Panc1 (cell line): Measurements from ENCODE around the gene LCOR. TPM values are rescaled to one million over a fixed set of nuclear protein-coding genes. Genes with fewer than 3 reads are reported as not detected.

ENCODE experiments used
- ATAC-seq: fragments of 200-7000 bp; cut with Tn5 transposase; 2 replicates; pipeline ENCODE4 v1.9.1; 2020; ENCODE audit warnings: mild to moderate bottlenecking, moderate library complexity
- BruUV-seq: library from RNA; stranded (reverse); fragments of 400-500 nt; replicated peaks from 2 replicates; lab custom pipeline; 2021; lab: Mats Ljungman, UMichigan
- CTCF ChIA-PET: fragments of 300-600 bp; sonication (Branson Sonifier 250); formaldehyde crosslinking; loops from one replicate; lab custom pipeline; 2022; ENCODE audit warnings: antibody characterized with exemption; lab: Charles Lee
- POLR2A ChIA-PET: fragments of 300-600 bp; sonication (Branson Sonifier 250); formaldehyde crosslinking; loops from one replicate; lab custom pipeline; 2022; ENCODE audit warnings: antibody characterized with exemption; lab: Charles Lee
- DNase-seq: peaks from one replicate; pipeline ENCODE4 v3.0.0-alpha.2; 2010; ENCODE audit warnings: low read depth, low spot score
- H3K27ac ChIP-seq: 2 replicates; pipeline ENCODE4 v1.5.1; 2011; ENCODE audit warnings: mild to moderate bottlenecking, low read length, inconsistent platforms
- H3K27me3 ChIP-seq: fragments of 200-500 bp; sonication (Bioruptor generic); 2 replicates; pipeline ENCODE4 v1.6.0; 2014; ENCODE audit warnings: low read length, inconsistent platforms; ENCODE audit not compliant: control insufficient read depth, insufficient read depth
- H3K36me3 ChIP-seq: fragments of 200-500 bp; sonication (Bioruptor generic); 2 replicates; pipeline ENCODE4 v1.5.1; 2014; ENCODE audit warnings: inconsistent platforms, mild to moderate bottlenecking, low read length, moderate library complexity; ENCODE audit not compliant: control insufficient read depth, insufficient read depth
- H3K4me1 ChIP-seq: 2 replicates; pipeline ENCODE4 v1.5.1; 2011; ENCODE audit warnings: inconsistent platforms, mild to moderate bottlenecking, low read length, moderate library complexity; ENCODE audit not compliant: control insufficient read depth, insufficient read depth
- H3K4me3 ChIP-seq, 2 experiments: 2 replicates each; pipeline ENCODE4 v1.5.1; 2011 to 2012; ENCODE audit warnings: low read depth in 2 of 2, low read length in 2 of 2, mild to moderate bottlenecking in 2 of 2, inconsistent platforms in 1 of 2, moderate library complexity in 1 of 2
- H3K9me3 ChIP-seq: fragments of 200-500 bp; sonication (Bioruptor generic); 2 replicates; pipeline ENCODE4 v1.5.1; 2014; ENCODE audit warnings: low read depth, mild to moderate bottlenecking, inconsistent platforms, low read length, moderate library complexity; ENCODE audit not compliant: control insufficient read depth, insufficient read depth
- SIN3A ChIP-seq: IDR thresholded peaks from 2 replicates; pipeline ENCODE4 v1.6.1; 2012; ENCODE audit warnings: low read depth, mild to moderate bottlenecking, low read length, moderate library complexity, borderline replicate concordance; ENCODE audit not compliant: insufficient read depth
- TCF7L2 ChIP-seq: IDR thresholded peaks from 2 replicates; pipeline ENCODE4 v1.6.1; 2011; ENCODE audit warnings: mild to moderate bottlenecking, low read depth, low read length, inconsistent platforms
- in situ Hi-C: cut with HindIII; loops from 2 replicates; pipeline ENCODE4 v1.10.0; 2016; ENCODE audit warnings: low sequenced_read_pairs, low pct_unique_long_range_greater_than_20kb
- intact Hi-C: fragments of 100-400 bp; cut with micrococcal nuclease; formaldehyde crosslinking; loops from one replicate; pipeline ENCODE4 v1.10.0; 2022; ENCODE audit not compliant: unreplicated experiment
- total RNA-seq: library from RNA; stranded (reverse); gene quantifications from one replicate; pipeline ENCODE4 v1.2.1, GENCODE V29; 2021; ENCODE audit not compliant: unreplicated experiment
- TF ChIP-seq, protein P1 (sequence below): fragments of 450-650 bp; IDR thresholded peaks from 2 replicates; pipeline ENCODE4 v1.5.1; 2017; ENCODE audit warnings: mild to moderate bottlenecking
- TF ChIP-seq, protein P2 (sequence below), 2 experiments: IDR thresholded peaks; 2 replicates each; pipeline ENCODE4 v1.6.1; 2011 to 2012; ENCODE audit warnings: low read depth in 2 of 2, control low read depth in 1 of 2, low read length in 1 of 2, mild to moderate bottlenecking in 1 of 2, moderate library complexity in 1 of 2; ENCODE audit not compliant: insufficient read depth in 1 of 2

LCOR gene
- total RNA-seq, 1 experiment from 2014 or later, result 58.0 TPM

DNA sequence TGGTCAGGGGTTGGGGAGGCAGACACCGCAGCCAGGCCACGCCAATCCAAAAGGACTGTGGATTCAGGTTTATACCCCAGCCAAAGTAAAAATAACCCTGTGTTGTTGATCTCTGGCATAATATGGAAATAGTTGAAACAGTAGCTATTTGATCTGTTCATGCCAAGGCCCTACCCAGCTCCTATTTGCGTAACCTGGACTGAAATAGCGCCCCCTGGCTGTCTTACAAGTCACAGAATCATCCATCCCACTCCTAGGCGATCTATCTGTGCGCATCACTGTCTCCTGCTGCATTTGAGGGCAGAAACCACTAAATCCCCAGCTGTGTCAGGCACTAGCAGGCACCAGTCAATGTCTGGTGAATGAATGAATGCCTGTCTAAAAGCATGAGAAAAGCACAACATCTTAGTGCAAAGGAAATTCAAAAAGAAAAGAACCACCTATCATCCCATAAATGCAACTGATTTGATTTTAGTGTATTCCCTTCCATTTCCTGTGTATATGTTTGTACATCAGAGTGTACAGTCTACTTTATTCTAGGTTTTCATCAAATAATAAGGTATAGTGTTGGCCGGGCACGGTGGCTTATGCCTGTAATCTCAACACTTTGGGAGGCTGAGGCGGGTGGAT lies 193.6 kb downstream of the LCOR start:
- no TSS peak for BruUV-seq
- Histone ChIP-seq H3K9me3 (no peaks in the 10 kb centered on the region), H3K27me3 (no peaks in the 10 kb centered on the region; the same call in 1 of the 2 replicates), H3K27ac (0 out of 2 replicates have a peak overlapping the region, but pooled peaks have one; percentile 73), H3K4me3 (no peak overlapping the region), H3K36me3 (no peaks in the 10 kb centered on the region), H3K4me1 (peaks cover 26% of the 10 kb centered on the region)
- ChIA-PET POLR2A (no interaction called here), CTCF (interaction anchor here (0.5 to 1.4 kb wide), 5 partner anchors 12 to 651 kb away, joined by 3 to 11 read pairs (median 4); no protein-coding TSS in a partner anchor)
- intact Hi-C loops, result no loop called here
- in situ Hi-C loops, result no loop called here
- TF ChIP-seq, protein P1, sequence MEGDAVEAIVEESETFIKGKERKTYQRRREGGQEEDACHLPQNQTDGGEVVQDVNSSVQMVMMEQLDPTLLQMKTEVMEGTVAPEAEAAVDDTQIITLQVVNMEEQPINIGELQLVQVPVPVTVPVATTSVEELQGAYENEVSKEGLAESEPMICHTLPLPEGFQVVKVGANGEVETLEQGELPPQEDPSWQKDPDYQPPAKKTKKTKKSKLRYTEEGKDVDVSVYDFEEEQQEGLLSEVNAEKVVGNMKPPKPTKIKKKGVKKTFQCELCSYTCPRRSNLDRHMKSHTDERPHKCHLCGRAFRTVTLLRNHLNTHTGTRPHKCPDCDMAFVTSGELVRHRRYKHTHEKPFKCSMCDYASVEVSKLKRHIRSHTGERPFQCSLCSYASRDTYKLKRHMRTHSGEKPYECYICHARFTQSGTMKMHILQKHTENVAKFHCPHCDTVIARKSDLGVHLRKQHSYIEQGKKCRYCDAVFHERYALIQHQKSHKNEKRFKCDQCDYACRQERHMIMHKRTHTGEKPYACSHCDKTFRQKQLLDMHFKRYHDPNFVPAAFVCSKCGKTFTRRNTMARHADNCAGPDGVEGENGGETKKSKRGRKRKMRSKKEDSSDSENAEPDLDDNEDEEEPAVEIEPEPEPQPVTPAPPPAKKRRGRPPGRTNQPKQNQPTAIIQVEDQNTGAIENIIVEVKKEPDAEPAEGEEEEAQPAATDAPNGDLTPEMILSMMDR, result peak; percentile 87
- TF ChIP-seq, protein P2, sequence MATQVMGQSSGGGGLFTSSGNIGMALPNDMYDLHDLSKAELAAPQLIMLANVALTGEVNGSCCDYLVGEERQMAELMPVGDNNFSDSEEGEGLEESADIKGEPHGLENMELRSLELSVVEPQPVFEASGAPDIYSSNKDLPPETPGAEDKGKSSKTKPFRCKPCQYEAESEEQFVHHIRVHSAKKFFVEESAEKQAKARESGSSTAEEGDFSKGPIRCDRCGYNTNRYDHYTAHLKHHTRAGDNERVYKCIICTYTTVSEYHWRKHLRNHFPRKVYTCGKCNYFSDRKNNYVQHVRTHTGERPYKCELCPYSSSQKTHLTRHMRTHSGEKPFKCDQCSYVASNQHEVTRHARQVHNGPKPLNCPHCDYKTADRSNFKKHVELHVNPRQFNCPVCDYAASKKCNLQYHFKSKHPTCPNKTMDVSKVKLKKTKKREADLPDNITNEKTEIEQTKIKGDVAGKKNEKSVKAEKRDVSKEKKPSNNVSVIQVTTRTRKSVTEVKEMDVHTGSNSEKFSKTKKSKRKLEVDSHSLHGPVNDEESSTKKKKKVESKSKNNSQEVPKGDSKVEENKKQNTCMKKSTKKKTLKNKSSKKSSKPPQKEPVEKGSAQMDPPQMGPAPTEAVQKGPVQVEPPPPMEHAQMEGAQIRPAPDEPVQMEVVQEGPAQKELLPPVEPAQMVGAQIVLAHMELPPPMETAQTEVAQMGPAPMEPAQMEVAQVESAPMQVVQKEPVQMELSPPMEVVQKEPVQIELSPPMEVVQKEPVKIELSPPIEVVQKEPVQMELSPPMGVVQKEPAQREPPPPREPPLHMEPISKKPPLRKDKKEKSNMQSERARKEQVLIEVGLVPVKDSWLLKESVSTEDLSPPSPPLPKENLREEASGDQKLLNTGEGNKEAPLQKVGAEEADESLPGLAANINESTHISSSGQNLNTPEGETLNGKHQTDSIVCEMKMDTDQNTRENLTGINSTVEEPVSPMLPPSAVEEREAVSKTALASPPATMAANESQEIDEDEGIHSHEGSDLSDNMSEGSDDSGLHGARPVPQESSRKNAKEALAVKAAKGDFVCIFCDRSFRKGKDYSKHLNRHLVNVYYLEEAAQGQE (IDR thresholded peaks at IDR 0.05; ENCODE audit: insufficient read depth in 1 of 2, low read depth in 2 of 2, low read length in 1 of 2), result no peak
- ATAC-seq, result no peak
- no peak for DNase-seq

DNA sequence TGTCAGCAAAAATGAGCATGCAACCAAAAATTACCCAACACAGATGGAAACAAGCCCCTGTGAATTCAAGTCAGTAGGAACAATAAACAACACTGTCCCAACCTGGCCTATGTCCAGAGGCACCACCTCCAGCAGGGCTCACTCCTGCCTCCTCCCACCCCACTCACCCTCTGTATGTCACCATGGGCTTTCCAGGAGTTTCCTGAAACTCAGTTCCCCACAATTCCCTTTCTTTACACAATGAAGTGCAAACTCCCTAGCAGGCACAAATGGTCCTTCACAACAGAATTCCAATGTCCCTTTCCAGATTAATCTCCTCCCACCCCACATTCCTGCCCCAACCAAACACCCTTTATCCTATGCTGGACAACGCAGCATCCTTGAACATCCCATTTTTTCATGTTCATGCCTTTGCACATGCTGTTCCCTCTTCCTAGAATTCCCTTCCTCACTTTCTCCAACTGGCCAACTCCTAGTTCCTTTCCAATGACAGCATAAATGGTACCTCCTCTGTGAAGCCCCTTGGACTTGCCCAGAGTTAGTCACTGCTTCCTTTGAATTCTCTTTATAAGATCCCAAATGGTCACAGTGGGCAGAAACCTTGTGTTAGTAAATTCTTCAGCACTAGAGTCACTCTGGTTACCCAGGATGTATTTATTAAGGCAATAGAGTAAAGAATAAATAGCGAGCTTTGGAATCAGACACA lies 196.2 kb downstream of the LCOR start:
- intact Hi-C loops (no loop called here), in situ Hi-C loops (no loop called here)
- Histone ChIP-seq H3K4me1 (peaks cover 20% of the 10 kb centered on the region), H3K36me3 (no peaks in the 10 kb centered on the region), H3K4me3 (no peak overlapping the region), H3K9me3 (no peaks in the 10 kb centered on the region), H3K27me3 (no peaks in the 10 kb centered on the region; the same call in 1 of the 2 replicates), H3K27ac (no peak overlapping the region)
- ChIA-PET CTCF (no interaction called here), POLR2A (no interaction called here)
- no TSS peak for BruUV-seq
- no peak for ATAC-seq
- TF ChIP-seq, protein P2 (IDR thresholded peaks at IDR 0.05; ENCODE audit: insufficient read depth in 1 of 2, low read depth in 2 of 2, low read length in 1 of 2), result no peak
- TF ChIP-seq, protein P1, result no peak
- TF ChIP-seq TCF7L2, result no peak
- no peak for TF ChIP-seq SIN3A
- no peak for DNase-seq
